ENCODE results near the gene HID1.

DNA sequence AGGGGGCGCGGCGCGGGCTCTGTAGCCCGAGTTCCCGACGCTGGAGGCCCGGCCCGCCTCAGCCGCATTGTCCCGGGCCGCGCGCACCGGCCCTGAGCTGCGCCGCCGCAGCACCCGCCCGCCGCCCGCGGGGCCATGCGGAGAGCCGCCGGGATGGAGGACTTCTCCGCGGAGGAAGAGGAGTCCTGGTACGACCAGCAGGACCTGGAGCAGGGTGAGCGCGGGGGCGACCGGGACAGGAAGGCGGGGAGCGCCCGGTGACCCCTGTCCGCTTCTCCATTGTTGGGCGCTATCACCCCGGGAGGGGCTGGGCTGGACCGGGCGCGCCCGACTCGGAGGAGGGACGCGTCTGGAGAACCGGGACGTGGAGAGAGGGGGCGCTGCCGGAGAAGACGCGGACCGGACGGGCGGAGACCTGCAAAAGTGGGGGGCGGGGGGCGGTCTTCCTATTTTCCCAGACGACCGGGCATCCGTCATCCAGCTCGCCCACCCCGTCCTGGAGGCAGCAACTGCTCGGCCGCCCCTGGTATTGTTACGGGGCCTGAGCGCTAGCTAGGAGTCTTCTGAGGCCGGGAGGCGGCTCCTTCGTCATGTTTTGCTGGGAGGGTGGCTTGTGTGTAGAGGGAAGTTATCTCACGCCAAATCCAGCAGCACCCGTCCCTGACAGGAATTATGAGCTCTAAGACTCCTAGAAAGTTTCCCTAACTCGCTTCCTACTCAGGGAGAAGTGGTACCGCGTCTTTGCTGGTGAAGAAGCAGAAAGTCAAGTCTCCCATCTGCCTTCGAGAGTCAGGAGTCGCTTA lies 15.6 kb upstream of the HID1 start:
- TF ChIP-seq EZH2 (IDR thresholded peaks at IDR 0.05; ENCODE audit: insufficient read depth, poor library complexity, severe bottlenecking) = no peak
- TF ChIP-seq EZH2phosphoT487 (IDR thresholded peaks at IDR 0.05; ENCODE audit: insufficient read depth, low read depth) = no peak
